ENCODE results near the gene DNMT3B. TPM values are rescaled to one million over a fixed set of nuclear protein-coding genes. Genes with fewer than 3 reads are reported as not detected.

Gene DNMT3B
- total and polyA plus RNA-seq, 12 donors, result 0.12 to 2.0 (median 0.87) TPM; not detected in 1

- no peak for TF ChIP-seq CTCF (IDR thresholded peaks at IDR 0.05)
- no peak for TF ChIP-seq POLR2A (IDR thresholded peaks at IDR 0.05)
- DNase-seq, result no peak
- Histone ChIP-seq H3K27ac (no peak overlapping the region), H3K27me3 (no peaks in the 10 kb centered on the region), H3K4me3 (no peak overlapping the region), H3K9me3 (replicated peaks in 1 of 3) (no peaks in the 10 kb centered on the region), H3K4me1 (replicated peaks in 1 of 2) (no peaks in the 10 kb centered on the region), H3K36me3 (replicated peaks in 1 of 2) (peaks cover 0 to 71% of the 10 kb centered on the region in 2 donors)
- 84 to 92% (median 90%) methylated on average over 4 of the region's 4 CpGs for WGBS, 4 donors
- intact Hi-C loops (cut with DNase I), result no loop called here
Measured at GRCh38 chr20:32839982-32840285, 77.7 kb downstream of the DNMT3B start.

GRCh38 chr20:32841174-32841573, 79.0 kb downstream of the DNMT3B start:
- Histone ChIP-seq H3K36me3 (replicated peaks in 1 of 2) (peaks cover 0 to 65% of the 10 kb centered on the region in 2 donors), H3K9me3 (replicated peaks in 1 of 3) (no peaks in the 10 kb centered on the region)
- WGBS, 4 donors, result 72 to 78% (median 75%) methylated on average over 9 of the region's 9 CpGs

GRCh38 chr20:32841632-32842031, 79.4 kb downstream of the DNMT3B start:
- TF ChIP-seq POLR2A (IDR thresholded peaks at IDR 0.05) (no peak), CTCF (IDR thresholded peaks at IDR 0.05) (no peak)
- peaks cover 0 to 66% of the 10 kb centered on the region in 2 donors for H3K36me3 ChIP-seq (replicated peaks in 1 of 2)
- H3K4me1 ChIP-seq (replicated peaks in 1 of 2), result no peaks in the 10 kb centered on the region
- intact Hi-C loops (cut with DNase I), result no loop called here
- DNase-seq, result no peak
- H3K9me3 ChIP-seq (replicated peaks in 1 of 3), result no peaks in the 10 kb centered on the region
- no peaks in the 10 kb centered on the region for H3K27me3 ChIP-seq
- WGBS, 4 donors, result 70 to 90% (median 84%) methylated on average over 1 to 2 of the region's 2 CpGs
- no peak overlapping the region for H3K27ac ChIP-seq
- H3K4me3 ChIP-seq, result no peak overlapping the region

More at GRCh38 chr20:32841174-32841573, 79.0 kb downstream of the DNMT3B start:
- TF ChIP-seq POLR2A (IDR thresholded peaks at IDR 0.05) (no peak), CTCF (IDR thresholded peaks at IDR 0.05) (no peak)
- H3K4me3 ChIP-seq, result no peak overlapping the region
- H3K4me1 ChIP-seq (replicated peaks in 1 of 2), result no peaks in the 10 kb centered on the region
- H3K27me3 ChIP-seq, result no peaks in the 10 kb centered on the region
- intact Hi-C loops (cut with DNase I), result no loop called here
- no peak for DNase-seq
- H3K27ac ChIP-seq, result no peak overlapping the region

GRCh38 chr20:32842688-32843524, 80.7 kb downstream of the DNMT3B start:
- Histone ChIP-seq H3K4me1 (replicated peaks in 1 of 2) (no peaks in the 10 kb centered on the region), H3K4me3 (no peak overlapping the region), H3K27me3 (no peaks in the 10 kb centered on the region), H3K36me3 (replicated peaks in 1 of 2) (peaks cover 0 to 67% of the 10 kb centered on the region in 2 donors), H3K27ac (no peak overlapping the region), H3K9me3 (replicated peaks in 1 of 3) (no peaks in the 10 kb centered on the region)
- no peak for DNase-seq
- 88 to 92% (median 90%) methylated on average over 8 of the region's 8 CpGs for WGBS, 4 donors
- TF ChIP-seq POLR2A (IDR thresholded peaks at IDR 0.05) (no peak), CTCF (IDR thresholded peaks at IDR 0.05) (no peak)
- intact Hi-C loops (cut with DNase I), result no loop called here

Data from adrenal gland (tissue), 12 donors.